Gastrocnemius medialis (tissue), 4 donors: ENCODE results near the gene MYO9B.

Source experiments
- CTCF ChIP-seq, 5 experiments: fragments of 450-650 bp in 3 of 5; fragments of 200-600 bp in 2 of 5; sonication (generic) in 2 of 5; IDR thresholded peaks in 4 of 5; conservative IDR thresholded peaks in 1 of 5; 1 replicate in 4 of 5; 2 replicates in 1 of 5; pipeline ENCODE4 v1.5.1; 2016 to 2019; ENCODE audit warnings: antibody characterized with exemption in 5 of 5, mild to moderate bottlenecking in 3 of 5, moderate library complexity in 3 of 5
- POLR2A ChIP-seq, 2 donors: fragments of 450-650 bp; IDR thresholded peaks; one replicate each; pipeline ENCODE4 v1.6.1; 2017; ENCODE audit warnings: antibody characterized with exemption in 2 of 2, mild to moderate bottlenecking in 2 of 2, moderate library complexity in 2 of 2

- TF ChIP-seq POLR2A (IDR thresholded peaks at IDR 0.05) (no peak), CTCF (IDR thresholded peaks at IDR 0.05 in 4 of 5, conservative IDR thresholded peaks at IDR 0.05 in 1 of 5) (no peak)
Measured at GRCh38 chr19:17180997-17181702, 105.6 kb downstream of the MYO9B start.
